NCI-H2196 treated with DMSO at 0.1 percent for 48 hours (cell line): ENCODE data around the gene GTF2IRD1.
"Not testable (repeated sequence)": the region's sequence is repeated elsewhere in the genome, so short reads cannot be mapped to it uniquely, and the experiment has no call there.

ENCODE experiments used
- DNase-seq: peaks from one replicate; lab custom pipeline; 2025; ENCODE audit not compliant: unreplicated experiment; lab: John Stamatoyannopoulos, UW

Gene GTF2IRD1

DNA sequence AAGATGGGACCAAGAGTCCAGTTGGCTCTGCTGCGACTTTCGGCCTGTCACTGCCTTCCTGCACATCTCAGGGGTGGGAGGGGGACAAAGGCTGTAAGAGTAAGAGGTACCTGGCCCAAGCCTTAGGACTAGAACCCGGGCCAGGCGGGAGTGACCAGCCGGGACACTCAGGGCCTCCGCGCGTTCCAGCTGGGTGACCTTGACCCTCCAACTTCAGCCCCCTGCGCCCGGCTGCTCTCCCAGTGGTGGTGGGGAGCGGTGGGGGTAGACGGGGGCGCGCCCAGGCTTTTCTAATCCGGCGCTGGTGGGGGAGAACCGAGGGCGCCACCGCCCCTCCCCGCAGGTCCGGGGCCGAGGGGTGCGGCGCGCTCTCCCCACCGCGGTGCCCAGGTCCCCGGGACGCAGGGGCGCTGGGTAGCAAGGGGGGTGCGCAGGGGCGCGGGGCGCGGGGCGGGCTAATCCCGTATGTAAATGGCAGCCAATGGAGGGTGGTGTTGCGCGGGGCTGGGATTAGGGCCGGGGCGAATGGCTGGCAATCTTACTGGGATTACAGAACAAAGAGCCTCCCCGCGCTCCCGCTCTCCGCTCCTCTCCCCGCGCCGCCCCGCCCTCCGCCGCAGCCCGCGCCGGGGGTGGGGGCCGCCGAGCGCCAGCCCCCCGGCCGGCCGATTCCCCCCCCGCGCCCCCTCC is at the start of gene GTF2IRD1:
GTF2IRD1 (plus strand) TSS at position 585 of the 690 bp plus-strand sequence. CDS start 54,175 bp downstream, outside the sequence.
- DNase-seq: peak; percentile 51

DNA sequence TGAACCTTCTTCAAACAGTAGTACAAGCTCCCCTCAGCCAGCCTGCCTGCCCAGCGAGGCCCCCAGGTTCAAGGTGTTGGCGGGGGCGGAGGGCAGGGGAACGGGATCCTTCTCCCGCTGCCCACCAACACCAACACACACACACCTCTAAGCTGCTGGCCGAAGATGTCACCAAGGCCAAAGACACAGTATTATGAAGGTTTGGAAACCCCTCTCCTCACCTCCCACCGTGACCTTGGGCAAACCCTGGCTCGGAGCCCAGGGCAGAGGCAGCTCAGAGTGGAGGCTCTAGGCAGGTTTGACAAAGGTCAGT is 49.4 kb upstream of the GTF2IRD1 start:
- DNase-seq: no peak

GRCh38 chr7:74404741-74405140 is 49.0 kb upstream of the GTF2IRD1 start:
- DNase-seq: no peak

GRCh38 chr7:74405191-74405898 is 48.4 kb upstream of the GTF2IRD1 start:
- no peak for DNase-seq

DNA sequence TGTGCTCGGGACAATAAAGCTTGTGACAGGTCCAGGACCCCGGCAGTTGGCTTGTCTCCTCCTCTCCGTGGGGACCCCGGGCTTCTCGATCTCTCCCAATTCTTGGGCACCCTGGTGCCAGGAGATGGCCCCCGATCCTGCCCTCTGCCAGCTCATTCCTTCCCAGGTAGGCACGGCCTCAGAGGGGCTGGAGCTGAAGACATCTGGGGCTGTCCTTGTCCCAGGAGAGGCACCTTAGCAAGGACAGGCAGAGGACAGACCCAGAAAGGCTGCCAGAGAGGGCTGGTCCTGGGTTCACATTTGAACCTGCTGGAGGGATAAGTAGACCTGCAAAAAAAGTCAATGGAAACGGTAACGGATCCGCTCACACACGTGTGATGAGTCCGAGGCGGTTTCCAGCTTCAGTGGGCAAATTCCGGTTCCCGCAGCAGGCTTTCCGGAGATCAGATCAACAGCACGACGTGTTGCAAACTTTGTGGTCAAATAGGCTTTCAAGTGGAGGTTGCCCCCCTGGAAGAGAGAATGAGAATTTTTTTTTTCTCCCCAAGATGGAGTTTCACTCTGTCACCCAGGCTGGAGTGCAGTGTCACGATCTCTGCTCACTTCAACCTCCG is 47.7 kb upstream of the GTF2IRD1 start:
- DNase-seq: no peak

- no peak for DNase-seq
These were observed 45.7 kb upstream of the GTF2IRD1 start for GRCh38 chr7:74407958-74408357.

DNA sequence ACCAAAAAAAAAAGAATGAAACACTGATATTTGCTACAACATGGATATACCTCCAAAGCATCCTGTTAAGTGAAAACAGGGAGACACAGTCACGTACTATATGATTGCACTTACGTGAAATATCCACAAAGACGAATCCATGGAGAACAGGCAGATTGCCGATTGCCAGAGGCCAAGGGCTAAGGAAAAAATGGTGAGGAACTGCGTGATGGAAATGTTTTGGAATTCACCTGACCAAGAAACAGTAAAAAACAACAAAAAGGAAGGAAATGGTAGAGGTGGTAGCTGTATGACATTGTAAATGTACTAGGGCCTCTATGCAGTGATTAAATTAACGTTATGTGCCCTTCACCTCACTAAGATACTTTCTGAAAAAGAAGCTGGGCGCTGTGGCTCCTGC is 44.1 kb upstream of the GTF2IRD1 start:
- no peak for DNase-seq

DNA sequence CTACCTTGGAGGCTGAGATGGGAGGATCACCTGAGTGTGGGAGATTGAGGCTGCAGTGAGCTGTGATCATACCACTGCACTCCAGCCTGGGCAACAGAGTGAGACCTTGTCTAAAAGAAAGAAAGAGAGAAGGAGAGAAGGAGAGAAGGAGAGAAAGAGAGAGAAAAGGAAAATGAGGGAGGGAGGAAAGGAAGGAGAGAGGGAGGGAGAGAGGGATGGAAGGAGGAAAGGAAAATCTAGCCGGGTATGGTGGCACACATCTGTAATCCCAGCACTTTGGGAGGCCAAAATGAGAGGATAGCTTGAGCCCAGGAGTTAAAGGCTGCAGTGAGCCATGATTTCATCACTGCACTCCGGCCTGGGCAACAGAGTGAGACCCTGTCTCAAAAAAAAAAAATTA is 42.9 kb upstream of the GTF2IRD1 start:
- DNase-seq: no peak

- DNase-seq: not testable (repeated sequence)
These were observed 42.1 kb upstream of the GTF2IRD1 start for GRCh38 chr7:74411571-74411970.

DNA sequence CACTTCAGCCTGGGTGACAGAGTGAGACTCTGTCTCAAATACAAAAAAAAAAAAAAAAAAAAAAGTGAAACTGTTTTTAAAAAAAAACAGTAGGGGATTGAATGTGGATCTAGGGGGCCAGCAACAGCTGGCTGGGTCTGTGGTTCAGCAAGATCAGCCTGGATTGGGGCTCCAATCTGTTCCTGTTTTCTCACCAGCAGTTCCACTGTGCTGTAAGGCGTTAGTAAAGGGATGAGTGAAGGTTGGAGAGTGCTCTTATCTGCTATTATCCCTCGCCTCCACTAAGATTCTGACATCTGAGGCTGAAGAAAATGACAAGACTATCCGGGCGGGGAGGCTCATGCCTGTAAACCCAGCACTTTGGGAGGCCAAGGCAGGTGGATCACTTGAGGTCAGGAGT is 41.6 kb upstream of the GTF2IRD1 start:
- DNase-seq: no peak

- no peak for DNase-seq
These were observed 41.1 kb upstream of the GTF2IRD1 start for GRCh38 chr7:74412603-74413002.

- not testable (repeated sequence) for DNase-seq
These were observed 38.9 kb upstream of the GTF2IRD1 start for GRCh38 chr7:74414595-74415333.

DNA sequence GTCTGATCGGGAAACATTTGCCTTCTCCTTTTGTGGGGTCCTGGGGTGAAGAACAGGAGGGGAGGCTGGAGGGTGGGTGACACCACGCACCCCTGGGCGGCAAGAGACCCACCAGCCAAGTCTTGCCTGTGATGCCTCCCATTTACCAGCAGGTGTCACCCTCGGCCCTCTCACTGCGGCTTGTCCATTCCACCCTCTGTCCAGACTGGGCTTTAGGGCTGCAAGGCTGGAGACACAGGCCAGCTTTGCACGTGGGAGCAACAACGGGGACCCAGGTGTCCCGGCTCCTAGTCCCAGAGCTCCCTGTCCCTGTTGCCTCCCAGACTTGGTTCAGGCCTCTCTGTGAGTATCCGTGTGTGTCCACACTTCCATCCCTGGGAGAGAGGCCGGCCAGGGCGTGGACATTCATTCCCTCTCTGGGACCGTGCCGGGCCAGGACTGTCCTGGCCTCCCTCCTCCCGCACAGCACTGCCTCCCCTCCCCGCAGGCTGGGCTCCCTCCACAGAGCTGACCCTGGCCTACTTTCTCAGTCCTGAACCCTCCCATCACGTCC is 36.2 kb upstream of the GTF2IRD1 start:
- peak; percentile 24 for DNase-seq

GRCh38 chr7:74418076-74418475 is 35.6 kb upstream of the GTF2IRD1 start:
- no peak for DNase-seq

- no peak for DNase-seq
These were observed 35.2 kb upstream of the GTF2IRD1 start for GRCh38 chr7:74418538-74418937.

DNA sequence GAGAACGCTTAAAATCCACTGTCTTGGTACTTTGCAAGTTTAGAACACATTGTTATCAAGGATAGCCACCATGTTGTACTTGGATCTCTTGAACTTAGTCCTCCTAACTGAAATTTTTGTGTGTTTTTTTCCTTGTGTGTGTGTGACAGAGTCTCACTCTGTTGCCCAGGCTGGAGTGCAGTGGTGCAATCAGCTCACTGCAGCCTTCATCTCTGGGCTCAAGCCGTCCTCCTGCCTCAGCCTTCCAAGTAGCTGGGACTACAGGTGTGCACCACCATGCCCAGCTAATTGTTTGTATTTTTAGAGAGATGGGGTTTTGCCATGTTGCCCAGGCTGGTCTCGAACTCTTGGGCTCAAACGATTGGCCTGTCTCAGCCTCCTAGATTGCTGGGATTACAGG is 34.5 kb upstream of the GTF2IRD1 start:
- DNase-seq: not testable (repeated sequence)

DNA sequence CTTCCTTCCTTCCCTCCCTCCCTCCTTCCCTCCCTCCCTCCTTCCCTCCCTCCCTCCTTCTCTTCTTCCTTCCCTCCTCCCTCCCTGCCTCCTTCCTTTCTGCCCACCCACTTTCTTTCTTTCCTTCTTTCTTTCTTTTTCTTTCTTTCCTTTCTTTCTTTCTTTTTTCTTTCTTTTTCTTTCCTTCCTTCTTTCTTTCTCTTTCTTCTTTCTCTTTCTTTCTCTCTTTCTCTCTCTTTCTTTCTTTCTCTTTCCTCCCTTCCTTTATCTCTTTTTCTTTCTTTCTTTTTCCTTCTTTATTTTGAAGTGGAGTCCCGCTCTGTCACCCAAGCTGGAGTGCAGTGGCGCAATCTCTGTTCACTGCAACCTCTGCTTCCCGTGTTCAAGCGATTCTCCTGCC is 33.7 kb upstream of the GTF2IRD1 start:
- DNase-seq: no peak

- DNase-seq: no peak
These were observed 29.3 kb upstream of the GTF2IRD1 start for GRCh38 chr7:74424291-74424880.

- DNase-seq: no peak
These were observed 25.7 kb upstream of the GTF2IRD1 start for GRCh38 chr7:74428023-74428422.

- no peak for DNase-seq
These were observed 24.5 kb upstream of the GTF2IRD1 start for GRCh38 chr7:74429153-74429747.

- DNase-seq: not testable (repeated sequence)
These were observed 23.3 kb upstream of the GTF2IRD1 start for GRCh38 chr7:74430409-74430808.
